ENCODE measurements around the gene ARHGAP26.
A peak's percentile ranks its signal among the peaks of the same experiment; 100 is the strongest.
"Not testable (repeated sequence)": the region's sequence is repeated elsewhere in the genome, so short reads cannot be mapped to it uniquely, and the experiment has no call there.

The ARHGAP26 gene

DNA sequence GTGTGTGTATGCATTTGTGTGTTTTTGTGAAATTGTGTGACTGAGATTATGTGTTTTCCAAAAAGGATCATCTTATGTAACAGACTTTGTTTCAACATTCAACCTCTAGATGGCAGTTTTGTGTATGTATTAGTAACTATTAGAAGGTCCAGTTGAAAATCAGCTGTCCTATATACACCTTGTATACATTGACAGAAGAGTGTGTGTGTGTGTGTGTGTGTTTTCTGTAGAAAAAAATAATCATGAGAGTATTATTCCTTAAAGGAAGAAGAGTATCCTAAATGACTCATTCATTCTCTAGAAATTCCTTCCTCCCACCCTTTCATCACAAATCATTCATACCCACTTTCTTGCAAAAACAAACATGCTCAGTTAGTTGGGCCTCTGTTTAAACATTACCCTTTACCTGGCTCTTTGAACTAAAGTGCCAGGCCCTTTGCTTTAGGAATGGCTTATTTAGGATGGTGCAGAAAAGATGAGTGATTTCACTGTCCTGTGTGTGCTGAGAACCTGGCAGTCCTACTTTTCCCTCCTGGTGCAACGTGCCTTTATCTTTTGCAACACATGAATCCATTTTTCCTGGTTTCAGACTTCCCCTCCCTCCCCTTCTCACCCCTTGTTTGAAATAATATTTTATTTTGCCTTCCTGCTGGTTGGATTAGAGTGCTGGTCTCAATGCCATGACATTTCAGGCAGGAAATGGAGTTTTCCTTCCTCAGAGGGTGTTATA lies 152.2 kb downstream of the ARHGAP26 start:
- H3K9ac ChIP-seq, result no peak overlapping the region
- no peak overlapping the region for H3K4me3 ChIP-seq (IDR thresholded peaks at IDR 0.05; ENCODE audit: insufficient read depth, low read depth, low read length)
- no peaks in the 10 kb centered on the region for H4K20me1 ChIP-seq (ENCODE audit: insufficient read depth)
- H3K4me1 ChIP-seq (ENCODE audit: low read depth, poor library complexity, severe bottlenecking), result no peaks in the 10 kb centered on the region
- TF ChIP-seq, protein P1, sequence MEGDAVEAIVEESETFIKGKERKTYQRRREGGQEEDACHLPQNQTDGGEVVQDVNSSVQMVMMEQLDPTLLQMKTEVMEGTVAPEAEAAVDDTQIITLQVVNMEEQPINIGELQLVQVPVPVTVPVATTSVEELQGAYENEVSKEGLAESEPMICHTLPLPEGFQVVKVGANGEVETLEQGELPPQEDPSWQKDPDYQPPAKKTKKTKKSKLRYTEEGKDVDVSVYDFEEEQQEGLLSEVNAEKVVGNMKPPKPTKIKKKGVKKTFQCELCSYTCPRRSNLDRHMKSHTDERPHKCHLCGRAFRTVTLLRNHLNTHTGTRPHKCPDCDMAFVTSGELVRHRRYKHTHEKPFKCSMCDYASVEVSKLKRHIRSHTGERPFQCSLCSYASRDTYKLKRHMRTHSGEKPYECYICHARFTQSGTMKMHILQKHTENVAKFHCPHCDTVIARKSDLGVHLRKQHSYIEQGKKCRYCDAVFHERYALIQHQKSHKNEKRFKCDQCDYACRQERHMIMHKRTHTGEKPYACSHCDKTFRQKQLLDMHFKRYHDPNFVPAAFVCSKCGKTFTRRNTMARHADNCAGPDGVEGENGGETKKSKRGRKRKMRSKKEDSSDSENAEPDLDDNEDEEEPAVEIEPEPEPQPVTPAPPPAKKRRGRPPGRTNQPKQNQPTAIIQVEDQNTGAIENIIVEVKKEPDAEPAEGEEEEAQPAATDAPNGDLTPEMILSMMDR (conservative IDR thresholded peaks at IDR 0.05; ENCODE audit: low read depth, low read length), result peak; percentile 71
- H3K79me2 ChIP-seq (ENCODE audit: insufficient read depth, low read depth), result no peaks in the 10 kb centered on the region
- no peaks in the 10 kb centered on the region for H3K36me3 ChIP-seq (ENCODE audit: insufficient read depth)
- no peak overlapping the region for H2AFZ ChIP-seq (ENCODE audit: low read depth)
- H3K27ac ChIP-seq, result no peak overlapping the region
- H3K4me2 ChIP-seq, result no peak overlapping the region
- H3K27me3 ChIP-seq (ENCODE audit: insufficient read depth, low read depth), result no peaks in the 10 kb centered on the region

DNA sequence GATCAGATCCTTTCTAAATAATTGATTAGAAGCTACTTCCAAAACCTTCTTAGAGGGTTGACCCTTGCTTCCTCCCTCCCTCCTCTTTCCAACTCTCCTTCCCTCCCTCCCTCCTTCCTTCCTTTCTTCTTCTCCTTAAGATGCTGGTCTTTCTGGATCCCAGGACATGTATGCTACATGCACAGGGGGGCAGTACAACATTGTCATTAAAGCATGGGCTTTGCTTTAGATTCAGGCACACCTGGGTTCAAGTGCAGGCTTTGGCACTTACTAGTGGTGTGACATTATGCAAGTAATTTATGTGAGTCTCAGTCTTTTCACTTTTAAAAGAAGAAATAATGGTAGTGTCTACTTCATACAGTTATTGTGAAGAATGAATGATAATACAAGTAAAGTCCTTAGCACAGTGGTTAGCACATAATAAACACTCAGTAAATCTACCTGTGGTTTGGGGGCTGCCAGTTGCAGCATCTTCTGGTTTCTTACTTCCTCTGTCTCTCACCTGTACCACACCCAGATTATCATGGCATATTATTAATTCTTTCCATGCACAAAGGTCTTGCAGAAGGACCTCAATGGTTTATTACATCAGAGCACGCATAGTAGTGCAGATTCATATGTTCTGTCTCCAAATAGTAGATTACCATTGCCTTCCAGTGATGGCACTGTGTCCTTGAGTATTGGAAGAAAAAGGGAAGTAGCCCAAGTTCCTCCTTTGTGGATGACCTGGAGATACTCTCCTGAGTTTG lies 154.1 kb downstream of the ARHGAP26 start:
- Histone ChIP-seq H2AFZ (ENCODE audit: low read depth) (no peak overlapping the region), H4K20me1 (ENCODE audit: insufficient read depth) (no peaks in the 10 kb centered on the region), H3K27me3 (ENCODE audit: insufficient read depth, low read depth) (no peaks in the 10 kb centered on the region), H3K79me2 (ENCODE audit: insufficient read depth, low read depth) (no peaks in the 10 kb centered on the region), H3K4me2 (no peak overlapping the region), H3K4me3 (IDR thresholded peaks at IDR 0.05; ENCODE audit: insufficient read depth, low read depth, low read length) (no peak overlapping the region), H3K27ac (no peak overlapping the region), H3K4me1 (ENCODE audit: low read depth, poor library complexity, severe bottlenecking) (no peaks in the 10 kb centered on the region), H3K36me3 (ENCODE audit: insufficient read depth) (no peaks in the 10 kb centered on the region), H3K9ac (no peak overlapping the region)
- TF ChIP-seq, protein P1 (conservative IDR thresholded peaks at IDR 0.05; ENCODE audit: low read depth, low read length), result 0 out of 2 replicates have a peak, but pooled peaks have one; percentile 24

DNA sequence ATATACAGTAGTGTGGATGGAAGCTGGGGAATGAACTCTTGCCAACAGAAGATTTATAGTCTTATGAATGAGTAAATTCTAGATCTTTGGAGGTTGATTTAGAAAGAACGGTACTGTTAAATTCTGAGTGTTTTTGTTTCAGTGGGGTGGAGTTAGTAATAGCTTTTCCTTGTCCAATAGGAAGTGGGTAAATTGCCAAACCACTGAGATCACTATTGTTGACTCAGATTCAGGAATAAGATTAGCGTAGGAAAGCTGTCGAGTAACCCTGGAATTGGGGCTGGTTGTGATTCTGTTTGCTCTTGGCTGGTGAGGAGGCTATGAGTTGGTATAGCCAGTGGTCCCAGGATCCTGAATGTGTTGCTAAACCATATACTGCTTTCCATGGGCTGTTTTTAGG lies 155.6 kb downstream of the ARHGAP26 start:
- no peak overlapping the region for H2AFZ ChIP-seq (ENCODE audit: low read depth)
- no peak overlapping the region for H3K27ac ChIP-seq
- H3K79me2 ChIP-seq (ENCODE audit: insufficient read depth, low read depth), result no peaks in the 10 kb centered on the region
- H3K4me3 ChIP-seq (IDR thresholded peaks at IDR 0.05; ENCODE audit: insufficient read depth, low read depth, low read length), result no peak overlapping the region
- H3K36me3 ChIP-seq (ENCODE audit: insufficient read depth), result no peaks in the 10 kb centered on the region
- H3K27me3 ChIP-seq (ENCODE audit: insufficient read depth, low read depth), result no peaks in the 10 kb centered on the region
- H3K9ac ChIP-seq, result no peak overlapping the region
- no peak overlapping the region for H3K4me2 ChIP-seq
- no peaks in the 10 kb centered on the region for H3K4me1 ChIP-seq (ENCODE audit: low read depth, poor library complexity, severe bottlenecking)
- TF ChIP-seq, protein P1 (conservative IDR thresholded peaks at IDR 0.05; ENCODE audit: low read depth, low read length), result no peak
- no peaks in the 10 kb centered on the region for H4K20me1 ChIP-seq (ENCODE audit: insufficient read depth)

DNA sequence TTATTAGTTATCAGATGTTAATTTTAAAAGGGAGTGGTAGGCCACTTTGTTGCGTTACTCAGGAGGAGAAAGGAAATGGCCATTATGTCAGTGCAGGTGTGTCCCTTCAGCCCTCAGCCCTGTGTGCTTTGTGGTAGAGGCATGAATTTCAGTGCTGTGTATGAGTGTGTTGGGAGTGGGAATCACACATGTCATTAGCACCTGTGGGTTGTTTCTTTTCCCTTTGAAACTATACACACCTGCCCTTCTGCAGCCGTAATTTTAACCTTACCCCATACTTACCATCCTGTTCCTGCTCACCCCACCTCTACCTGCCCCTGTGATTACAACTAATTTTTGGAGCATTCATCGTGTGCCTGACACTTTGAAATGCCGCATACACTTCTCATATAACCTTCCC lies 156.4 kb downstream of the ARHGAP26 start:
- no peak overlapping the region for H3K27ac ChIP-seq
- no peak overlapping the region for H3K9ac ChIP-seq
- no peak overlapping the region for H2AFZ ChIP-seq (ENCODE audit: low read depth)
- H3K4me2 ChIP-seq, result no peak overlapping the region
- H3K27me3 ChIP-seq (ENCODE audit: insufficient read depth, low read depth), result no peaks in the 10 kb centered on the region
- no peak overlapping the region for H3K4me3 ChIP-seq (IDR thresholded peaks at IDR 0.05; ENCODE audit: insufficient read depth, low read depth, low read length)
- no peaks in the 10 kb centered on the region for H4K20me1 ChIP-seq (ENCODE audit: insufficient read depth)
- H3K4me1 ChIP-seq (ENCODE audit: low read depth, poor library complexity, severe bottlenecking), result no peaks in the 10 kb centered on the region
- no peaks in the 10 kb centered on the region for H3K36me3 ChIP-seq (ENCODE audit: insufficient read depth)
- TF ChIP-seq, protein P1 (conservative IDR thresholded peaks at IDR 0.05; ENCODE audit: low read depth, low read length), result no peak
- H3K79me2 ChIP-seq (ENCODE audit: insufficient read depth, low read depth), result no peaks in the 10 kb centered on the region

DNA sequence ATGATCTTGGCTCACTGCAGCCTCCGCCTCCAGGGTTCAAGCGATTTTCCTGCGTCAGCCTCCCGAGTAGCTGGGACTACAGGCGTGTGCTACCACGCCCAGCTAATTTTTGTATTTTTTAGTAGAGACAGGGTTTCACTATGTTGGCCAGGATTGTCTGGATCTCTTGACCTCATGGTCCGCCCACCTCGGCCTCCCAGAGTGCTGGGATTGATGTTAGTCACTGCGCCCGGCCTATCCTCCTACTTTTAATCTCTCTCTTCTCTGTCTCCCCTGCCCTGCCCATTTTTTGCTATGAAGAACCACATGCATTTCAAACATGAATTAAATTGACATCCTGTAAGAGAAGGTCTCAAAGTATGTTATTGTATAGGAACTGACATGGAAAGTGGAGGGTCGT lies 158.8 kb downstream of the ARHGAP26 start:
- H3K4me2 ChIP-seq; H3K4me1 ChIP-seq (ENCODE audit: low read depth, poor library complexity, severe bottlenecking); H2AFZ ChIP-seq (ENCODE audit: low read depth); H3K27ac ChIP-seq; H3K9ac ChIP-seq; H3K36me3 ChIP-seq (ENCODE audit: insufficient read depth); H4K20me1 ChIP-seq (ENCODE audit: insufficient read depth); H3K27me3 ChIP-seq (ENCODE audit: insufficient read depth, low read depth); H3K4me3 ChIP-seq (IDR thresholded peaks at IDR 0.05; ENCODE audit: insufficient read depth, low read depth, low read length); H3K79me2 ChIP-seq (ENCODE audit: insufficient read depth, low read depth): not testable (repeated sequence)
